ENCODE measurements around the gene STX7. TPM values are rescaled to one million over a fixed set of nuclear protein-coding genes. Genes with fewer than 3 reads are reported as not detected.

Gene STX7
- total RNA-seq, 4 donors from 2014 or later: 45.7 to 70.6 (median 53.2) TPM

DNA sequence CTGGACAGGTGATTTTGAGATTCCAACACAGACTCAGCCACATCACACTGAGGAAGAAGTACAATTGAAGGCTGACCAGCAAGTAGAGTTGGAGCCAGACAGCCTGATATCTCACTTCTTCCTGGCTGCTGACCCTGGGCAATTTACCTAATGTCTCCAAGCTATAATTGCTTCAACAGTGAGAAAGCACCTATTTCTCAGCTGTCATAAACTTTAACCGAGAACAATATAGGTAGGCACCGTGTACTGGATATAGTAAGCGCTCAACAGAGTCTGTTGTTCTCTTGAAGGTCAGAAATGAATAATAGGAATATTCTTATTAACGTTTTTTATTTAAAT is 28.3 kb downstream of the STX7 start:
- intact Hi-C loops (cut with DNase I): loop anchor here (5.0 kb wide), 1 partner anchor 202 kb away; no protein-coding TSS in a partner anchor
- Histone ChIP-seq H3K9me3 (no peaks in the 10 kb centered on the region), H3K4me3 (replicated peaks in 1 of 3) (no peak overlapping the region), H3K4me1 (peaks cover 3% of the 10 kb centered on the region in 2 donors), H3K27ac (no peak overlapping the region), H3K27me3 (no peaks in the 10 kb centered on the region), H3K36me3 (no peaks in the 10 kb centered on the region)
- DNase-seq: no peak
- TF ChIP-seq POLR2A (IDR thresholded peaks at IDR 0.05): no peak
- no peak for TF ChIP-seq CTCF (IDR thresholded peaks at IDR 0.05)
- 82 to 91% methylated on average over 4 of the region's 4 CpGs for WGBS, 2 donors

DNA sequence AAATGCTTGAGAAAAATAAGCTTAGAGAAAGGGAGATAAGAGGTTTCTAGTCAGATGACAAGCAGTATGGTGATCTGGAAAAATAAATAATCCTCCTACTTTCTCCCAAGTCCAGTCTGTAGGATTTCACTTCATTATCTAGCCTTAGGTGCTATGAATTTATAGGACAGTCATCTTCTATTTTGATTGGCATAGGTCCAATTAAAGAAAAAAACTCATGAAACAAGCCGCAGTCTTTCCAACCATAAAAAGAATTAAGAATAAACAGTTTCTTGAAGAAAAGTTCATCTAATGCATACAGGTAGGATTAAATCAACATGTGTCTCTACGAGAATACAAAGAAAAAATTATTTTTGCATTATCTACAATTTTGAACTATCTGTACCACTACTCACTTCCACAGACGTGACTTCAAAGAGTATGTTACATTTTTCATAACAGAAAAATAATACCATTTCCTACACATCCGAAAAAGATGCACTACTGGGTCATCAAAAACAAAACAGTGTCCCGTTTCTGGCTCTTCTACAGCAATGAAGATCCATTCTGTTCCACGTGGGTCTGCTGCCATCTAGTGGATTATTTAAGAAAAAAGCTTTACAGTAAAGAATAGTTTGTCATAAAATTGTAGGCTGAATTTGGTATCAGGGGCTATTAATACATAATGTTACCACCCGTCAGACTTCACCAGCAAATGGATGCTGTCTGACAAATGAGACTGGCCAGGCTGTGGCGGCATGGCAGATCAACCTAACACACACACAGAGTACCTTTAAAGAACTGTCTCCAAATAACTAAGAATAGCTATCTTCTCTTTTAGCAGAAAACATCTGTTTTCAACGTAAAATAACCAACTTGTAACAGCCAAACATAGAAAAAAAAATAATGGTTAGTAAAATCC is 28.9 kb downstream of the STX7 start:
- no peak overlapping the region for H3K4me3 ChIP-seq (replicated peaks in 1 of 3)
- H3K4me1 ChIP-seq: no peaks in the 10 kb centered on the region
- no peaks in the 10 kb centered on the region for H3K27me3 ChIP-seq
- no peaks in the 10 kb centered on the region for H3K9me3 ChIP-seq
- intact Hi-C loops (cut with DNase I): loop anchor here (5.0 kb wide), 1 partner anchor 202 kb away; no protein-coding TSS in a partner anchor
- H3K27ac ChIP-seq: no peak overlapping the region
- TF ChIP-seq CTCF (IDR thresholded peaks at IDR 0.05) (peak; percentile 29 to 78 (median 68)), POLR2A (IDR thresholded peaks at IDR 0.05) (no peak)
- 33% methylated on average over 9 of the region's 9 CpGs for WGBS, 2 donors
- DNase-seq: peak; percentile 14 to 35
- no peaks in the 10 kb centered on the region for H3K36me3 ChIP-seq

GRCh38 chr6:132482581-132482980 is 30.3 kb downstream of the STX7 start:
- intact Hi-C loops (cut with DNase I): loop anchor here (5.0 kb wide), 1 partner anchor 200 kb away; no protein-coding TSS in a partner anchor
- 80 to 84% methylated on average over 2 of the region's 2 CpGs for WGBS, 2 donors
- no peaks in the 10 kb centered on the region for H3K4me1 ChIP-seq

GRCh38 chr6:132481189-132481588 is 31.7 kb downstream of the STX7 start:
- intact Hi-C loops (cut with DNase I): loop anchor here (5.0 kb wide), 1 partner anchor 199 kb away; no protein-coding TSS in a partner anchor
- Histone ChIP-seq H3K4me1 (no peaks in the 10 kb centered on the region), H3K9me3 (no peaks in the 10 kb centered on the region), H3K4me3 (replicated peaks in 1 of 3) (no peak overlapping the region), H3K27me3 (no peaks in the 10 kb centered on the region), H3K36me3 (no peaks in the 10 kb centered on the region), H3K27ac (no peak overlapping the region)
- DNase-seq: no peak
- no peak for TF ChIP-seq CTCF (IDR thresholded peaks at IDR 0.05)
- no peak for TF ChIP-seq POLR2A (IDR thresholded peaks at IDR 0.05)

More at GRCh38 chr6:132482581-132482980, 30.3 kb downstream of the STX7 start:
- TF ChIP-seq POLR2A (IDR thresholded peaks at IDR 0.05): no peak
- no peak for TF ChIP-seq CTCF (IDR thresholded peaks at IDR 0.05)
- DNase-seq: no peak
- Histone ChIP-seq H3K9me3 (no peaks in the 10 kb centered on the region), H3K36me3 (no peaks in the 10 kb centered on the region), H3K27ac (no peak overlapping the region), H3K4me3 (replicated peaks in 1 of 3) (no peak overlapping the region), H3K27me3 (no peaks in the 10 kb centered on the region)

DNA sequence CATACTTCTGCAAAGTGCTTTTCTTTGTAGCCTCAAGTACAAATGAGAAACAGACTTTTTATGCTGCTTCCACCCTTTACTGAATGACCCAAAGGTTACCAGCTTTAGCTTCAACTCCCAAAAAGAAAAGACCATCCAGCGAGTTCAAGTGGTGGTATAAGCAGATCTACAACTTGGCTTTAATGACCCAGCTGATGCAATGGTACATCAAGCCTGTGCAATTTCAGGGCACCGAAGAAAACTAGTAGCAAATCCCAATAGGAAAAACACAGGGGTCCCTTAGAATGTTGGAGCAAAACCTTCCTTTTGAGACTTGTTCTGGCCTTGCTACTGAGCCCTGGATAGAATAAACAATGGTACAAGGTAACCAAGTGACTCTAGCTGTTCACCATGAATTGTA is 33.8 kb downstream of the STX7 start:
- no peak overlapping the region for H3K4me3 ChIP-seq (replicated peaks in 1 of 3)
- TF ChIP-seq POLR2A (IDR thresholded peaks at IDR 0.05) (no peak), CTCF (IDR thresholded peaks at IDR 0.05) (no peak)
- no peaks in the 10 kb centered on the region for H3K4me1 ChIP-seq
- intact Hi-C loops (cut with DNase I): no loop called here
- WGBS, 2 donors: 91 to 96% methylated on average over 2 of the region's 2 CpGs
- no peaks in the 10 kb centered on the region for H3K36me3 ChIP-seq
- no peak overlapping the region for H3K27ac ChIP-seq
- H3K9me3 ChIP-seq: no peaks in the 10 kb centered on the region
- no peak for DNase-seq
- H3K27me3 ChIP-seq: no peaks in the 10 kb centered on the region

Data from thyroid gland (tissue), 4 donors.